GM10248 (cell line): ENCODE results near the gene KLK13.

Source experiments
- CTCF ChIA-PET: fragments of 300-600 bp; sonication (Branson Sonifier 250); formaldehyde crosslinking; extraction: SDS; loops from one replicate; lab custom pipeline; 2021; ENCODE audit warnings: antibody characterized with exemption; lab: Yijun Ruan, JAX
- POLR2A ChIA-PET: fragments of 350-650 bp; sonication (Branson Sonifier 250); formaldehyde crosslinking; extraction: SDS; loops from one replicate; lab custom pipeline; 2020; ENCODE audit warnings: antibody characterized with exemption; lab: Yijun Ruan, JAX
- DNase-seq: peaks from one replicate; pipeline ENCODE4 v3.0.0; 2012; ENCODE audit errors: extremely low spot score
- TF ChIP-seq, protein P1 (sequence below): IDR thresholded peaks from 2 replicates; pipeline ENCODE4 v1.5.1; 2012; ENCODE audit warnings: mild to moderate bottlenecking, low read depth; ENCODE audit errors: extremely low read depth, missing control alignments, control extremely low read depth

The KLK13 gene

DNA sequence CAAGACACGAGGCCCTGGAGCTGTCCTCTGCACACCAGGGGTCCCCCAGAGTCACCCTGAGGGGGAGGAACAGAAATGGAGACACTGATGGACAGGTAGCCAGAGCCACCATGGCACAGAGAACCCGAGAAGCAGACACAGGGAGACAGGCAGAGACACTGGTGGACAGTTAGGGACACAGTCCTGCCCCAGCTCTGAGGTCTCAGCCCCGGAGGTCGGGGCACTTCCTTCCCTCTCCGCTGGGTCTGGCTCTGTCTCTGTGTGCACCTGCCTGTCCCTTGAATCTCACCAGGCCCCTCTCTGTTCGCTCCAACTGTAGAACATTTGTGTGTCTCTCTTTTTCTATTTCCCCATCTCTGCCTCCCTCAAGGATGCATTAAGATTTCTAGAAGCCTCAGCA, 13.2 kb upstream of the KLK13 start:
- TF ChIP-seq, protein P1, sequence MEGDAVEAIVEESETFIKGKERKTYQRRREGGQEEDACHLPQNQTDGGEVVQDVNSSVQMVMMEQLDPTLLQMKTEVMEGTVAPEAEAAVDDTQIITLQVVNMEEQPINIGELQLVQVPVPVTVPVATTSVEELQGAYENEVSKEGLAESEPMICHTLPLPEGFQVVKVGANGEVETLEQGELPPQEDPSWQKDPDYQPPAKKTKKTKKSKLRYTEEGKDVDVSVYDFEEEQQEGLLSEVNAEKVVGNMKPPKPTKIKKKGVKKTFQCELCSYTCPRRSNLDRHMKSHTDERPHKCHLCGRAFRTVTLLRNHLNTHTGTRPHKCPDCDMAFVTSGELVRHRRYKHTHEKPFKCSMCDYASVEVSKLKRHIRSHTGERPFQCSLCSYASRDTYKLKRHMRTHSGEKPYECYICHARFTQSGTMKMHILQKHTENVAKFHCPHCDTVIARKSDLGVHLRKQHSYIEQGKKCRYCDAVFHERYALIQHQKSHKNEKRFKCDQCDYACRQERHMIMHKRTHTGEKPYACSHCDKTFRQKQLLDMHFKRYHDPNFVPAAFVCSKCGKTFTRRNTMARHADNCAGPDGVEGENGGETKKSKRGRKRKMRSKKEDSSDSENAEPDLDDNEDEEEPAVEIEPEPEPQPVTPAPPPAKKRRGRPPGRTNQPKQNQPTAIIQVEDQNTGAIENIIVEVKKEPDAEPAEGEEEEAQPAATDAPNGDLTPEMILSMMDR: no peak
- ChIA-PET POLR2A (no interaction called here), CTCF (no interaction called here)
- DNase-seq: no peak

DNA sequence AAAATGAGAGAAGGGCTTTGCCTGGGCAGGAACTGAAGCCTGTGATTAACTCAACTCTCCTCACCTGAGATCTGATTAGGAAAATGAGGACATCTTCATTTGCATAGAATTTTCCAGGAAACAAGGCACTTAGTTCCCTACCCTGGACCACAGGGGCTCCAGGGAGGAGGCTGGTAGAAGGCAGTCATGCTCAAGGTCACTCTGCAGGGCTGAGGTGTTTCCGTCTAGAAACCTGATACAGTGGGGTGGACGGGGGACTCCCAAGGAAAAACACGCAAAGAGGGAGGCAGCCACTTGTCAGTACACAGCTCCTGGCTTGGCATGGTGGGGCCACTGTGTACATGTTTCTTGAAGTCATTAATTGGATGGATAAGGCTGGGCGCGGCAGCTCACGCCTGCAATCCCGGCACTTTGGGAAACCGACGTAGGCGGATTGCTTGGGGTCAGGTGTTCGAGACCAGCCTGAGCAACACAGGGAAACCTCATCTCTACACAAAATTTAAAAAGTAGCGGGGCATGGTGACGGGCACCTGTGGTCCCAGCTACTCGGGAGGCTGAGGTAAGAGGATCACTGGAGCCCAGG, 11.8 kb upstream of the KLK13 start:
- TF ChIP-seq, protein P1: no peak
- ChIA-PET POLR2A (no interaction called here), CTCF (interaction anchor here (0.9 kb wide), 1 partner anchor 19 kb away, joined by 3 read pairs; no protein-coding TSS in a partner anchor)
- DNase-seq: no peak

DNA sequence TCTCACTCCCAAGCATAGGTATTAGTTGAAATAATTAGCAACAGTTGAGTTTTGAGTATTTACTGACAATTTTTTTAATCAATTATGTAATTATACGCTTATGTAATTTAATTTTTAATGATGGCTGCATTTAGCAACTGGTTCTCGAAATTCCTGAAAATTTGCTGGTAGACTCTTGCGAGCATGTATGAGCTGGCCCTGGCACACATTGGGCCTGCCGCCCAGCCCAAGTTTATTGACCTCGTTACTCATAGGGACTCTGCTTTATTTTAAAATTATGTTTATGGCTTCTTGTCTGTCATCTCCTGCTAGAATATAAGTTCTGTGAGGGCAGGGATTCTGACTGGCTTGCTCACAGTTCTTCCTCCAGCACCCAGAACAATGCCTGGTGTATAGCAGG, 11.1 kb upstream of the KLK13 start:
- DNase-seq: no peak
- CTCF ChIA-PET: no interaction called here
- TF ChIP-seq, protein P1: no peak
- POLR2A ChIA-PET: no interaction called here

DNA sequence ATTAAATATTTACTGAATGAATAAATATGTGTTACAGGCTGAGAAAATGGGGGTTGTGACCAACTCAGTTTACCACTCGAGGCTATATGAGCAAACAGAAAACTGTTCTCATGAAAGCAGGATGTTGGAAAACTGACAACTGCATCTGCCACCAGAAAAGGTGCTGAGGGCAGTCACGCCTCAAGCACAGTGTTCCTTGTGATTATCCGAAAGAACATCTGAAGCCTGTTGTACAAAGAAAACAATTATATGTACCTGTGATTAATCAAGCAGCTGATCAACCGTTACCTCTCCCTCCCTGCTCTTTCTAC, 6.2 kb upstream of the KLK13 start:
- ChIA-PET POLR2A (no interaction called here), CTCF (no interaction called here)
- DNase-seq: no peak
- TF ChIP-seq, protein P1: no peak

DNA sequence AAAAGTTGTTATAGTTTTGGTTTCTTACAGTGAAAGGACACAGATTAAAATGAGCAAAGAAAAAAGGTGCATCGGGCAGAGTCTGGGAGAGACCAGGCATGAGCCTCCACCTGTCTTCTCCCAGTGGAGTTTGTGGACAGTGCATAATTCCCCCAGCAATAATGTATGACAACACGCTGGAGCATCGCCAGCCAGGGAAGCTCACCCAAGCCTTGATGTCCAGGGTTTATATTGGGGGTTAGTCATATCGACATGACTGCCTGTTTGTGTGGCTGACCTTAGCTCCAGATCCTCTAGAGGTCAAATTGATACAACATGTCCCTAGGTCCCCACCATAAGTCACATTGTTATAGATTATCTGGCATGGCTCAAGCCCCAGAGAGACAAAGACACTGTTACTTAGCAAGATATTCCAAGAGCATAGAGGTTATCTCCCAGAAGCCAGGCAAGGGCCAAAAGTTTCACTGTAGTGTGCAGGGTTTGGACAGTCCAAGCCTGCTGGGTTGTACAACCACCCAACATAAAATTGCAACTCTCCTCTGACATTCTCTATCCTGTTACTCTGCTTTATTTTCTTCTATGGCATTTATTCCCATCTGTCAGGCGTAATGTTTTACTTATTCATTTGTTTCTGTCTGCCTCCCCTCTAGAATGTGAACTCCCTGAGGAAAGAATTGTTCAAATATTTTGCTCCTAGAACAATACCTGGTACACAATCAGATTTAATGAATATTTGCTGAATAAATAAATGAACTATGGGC, 5.6 kb upstream of the KLK13 start:
- DNase-seq: no peak
- TF ChIP-seq, protein P1: no peak
- ChIA-PET CTCF (no interaction called here), POLR2A (no interaction called here)

DNA sequence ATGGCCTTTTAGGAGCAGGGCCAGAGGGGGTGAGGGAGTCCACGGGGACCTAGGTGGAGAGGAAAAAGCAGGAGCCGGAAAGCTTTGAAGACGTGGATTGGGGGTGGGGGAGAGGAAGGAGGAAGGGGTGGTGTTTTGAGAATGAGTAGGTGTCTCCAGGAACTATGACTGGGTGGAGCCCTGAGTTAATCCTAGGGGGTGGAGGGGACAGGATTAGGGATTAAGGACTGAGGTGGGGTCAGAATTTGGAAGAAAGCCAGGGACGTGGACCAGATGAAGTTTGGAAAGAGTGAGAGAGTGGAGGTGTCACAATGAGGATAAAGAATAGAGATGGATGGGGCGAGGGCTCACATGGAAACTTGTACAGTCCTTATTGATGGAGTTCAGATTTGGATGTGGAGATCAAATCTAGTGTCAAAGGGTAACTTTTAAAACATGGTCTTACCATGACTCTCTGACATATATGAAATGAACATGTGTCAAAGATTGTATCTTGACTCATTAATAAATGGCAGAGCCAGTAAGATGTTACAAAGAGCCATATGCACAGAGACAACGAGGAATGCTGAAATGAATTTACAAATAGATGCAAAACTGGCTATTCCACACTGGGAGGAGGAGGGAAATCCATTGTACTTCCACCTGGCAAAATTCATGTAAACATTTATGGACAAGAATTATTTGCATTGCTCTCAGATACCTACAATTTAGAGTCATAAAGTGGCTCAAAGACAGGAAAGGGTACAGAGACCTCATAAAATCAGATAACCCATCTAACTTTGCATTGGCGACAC, 1.7 kb upstream of the KLK13 start:
- DNase-seq: no peak
- POLR2A ChIA-PET: no interaction called here
- CTCF ChIA-PET: no interaction called here
- TF ChIP-seq, protein P1: no peak
